ENCODE measurements around the gene IL36B. TPM values are rescaled to one million over a fixed set of nuclear protein-coding genes. Genes with fewer than 3 reads are reported as not detected.
A peak's percentile ranks its signal among the peaks of the same experiment; 100 is the strongest.

IL36B gene
- total RNA-seq, 1 donor from 2014 or later, result not detected

DNA sequence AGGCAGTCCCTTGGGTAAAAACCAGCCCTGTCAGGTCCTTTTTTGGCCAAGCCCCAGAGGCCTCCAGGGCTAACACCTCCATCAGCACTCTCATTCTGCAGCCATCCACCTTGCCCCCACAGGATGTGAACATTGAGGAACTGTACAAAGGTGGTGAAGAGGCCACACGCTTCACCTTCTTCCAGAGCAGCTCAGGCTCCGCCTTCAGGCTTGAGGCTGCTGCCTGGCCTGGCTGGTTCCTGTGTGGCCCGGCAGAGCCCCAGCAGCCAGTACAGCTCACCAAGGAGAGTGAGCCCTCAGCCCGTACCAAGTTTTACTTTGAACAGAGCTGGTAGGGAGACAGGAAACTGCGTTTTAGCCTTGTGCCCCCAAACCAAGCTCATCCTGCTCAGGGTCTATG, 22.4 kb upstream of the IL36B start:
- Mint-ChIP-seq H3K27me3 (ENCODE audit: unreplicated experiment) (peaks cover 58% of the 10 kb centered on the region), H3K9me3 (ENCODE audit: unreplicated experiment) (no peaks in the 10 kb centered on the region), H3K4me3 (ENCODE audit: unreplicated experiment) (no peak overlapping the region), H3K27ac (ENCODE audit: unreplicated experiment) (no peak overlapping the region), H3K4me1 (ENCODE audit: unreplicated experiment) (no peaks in the 10 kb centered on the region), H3K36me3 (ENCODE audit: unreplicated experiment) (no peaks in the 10 kb centered on the region)
- TF ChIP-seq, protein P1, sequence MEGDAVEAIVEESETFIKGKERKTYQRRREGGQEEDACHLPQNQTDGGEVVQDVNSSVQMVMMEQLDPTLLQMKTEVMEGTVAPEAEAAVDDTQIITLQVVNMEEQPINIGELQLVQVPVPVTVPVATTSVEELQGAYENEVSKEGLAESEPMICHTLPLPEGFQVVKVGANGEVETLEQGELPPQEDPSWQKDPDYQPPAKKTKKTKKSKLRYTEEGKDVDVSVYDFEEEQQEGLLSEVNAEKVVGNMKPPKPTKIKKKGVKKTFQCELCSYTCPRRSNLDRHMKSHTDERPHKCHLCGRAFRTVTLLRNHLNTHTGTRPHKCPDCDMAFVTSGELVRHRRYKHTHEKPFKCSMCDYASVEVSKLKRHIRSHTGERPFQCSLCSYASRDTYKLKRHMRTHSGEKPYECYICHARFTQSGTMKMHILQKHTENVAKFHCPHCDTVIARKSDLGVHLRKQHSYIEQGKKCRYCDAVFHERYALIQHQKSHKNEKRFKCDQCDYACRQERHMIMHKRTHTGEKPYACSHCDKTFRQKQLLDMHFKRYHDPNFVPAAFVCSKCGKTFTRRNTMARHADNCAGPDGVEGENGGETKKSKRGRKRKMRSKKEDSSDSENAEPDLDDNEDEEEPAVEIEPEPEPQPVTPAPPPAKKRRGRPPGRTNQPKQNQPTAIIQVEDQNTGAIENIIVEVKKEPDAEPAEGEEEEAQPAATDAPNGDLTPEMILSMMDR (IDR thresholded peaks at IDR 0.05), result no peak
- DNase-seq (ENCODE audit: extremely low spot score, unreplicated experiment), result no peak

DNA sequence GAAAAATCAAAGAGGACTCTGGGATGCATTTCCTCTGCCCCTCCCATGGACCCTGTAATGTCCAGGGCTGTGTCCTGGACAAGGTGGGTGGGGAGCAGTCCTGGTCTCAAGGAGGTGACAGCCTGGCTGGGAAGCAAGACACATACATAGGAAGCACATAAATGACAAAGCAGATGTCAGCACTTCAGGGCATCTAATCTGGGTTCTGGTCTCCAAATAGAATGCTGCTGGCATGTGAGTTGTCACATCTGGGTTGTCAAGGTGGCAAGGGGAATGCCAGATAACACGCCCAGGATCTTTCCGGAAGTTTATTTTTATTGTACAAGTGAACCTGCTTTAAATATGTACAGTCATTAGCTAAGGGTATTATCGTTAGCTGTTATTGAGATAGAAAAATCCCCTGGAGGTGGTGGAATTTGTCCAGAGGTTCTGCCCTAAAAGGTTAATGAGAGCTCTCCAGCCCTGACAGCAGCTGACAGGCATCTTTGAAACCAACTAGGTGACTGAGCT, 20.7 kb upstream of the IL36B start:
- TF ChIP-seq, protein P1 (IDR thresholded peaks at IDR 0.05), result no peak
- Mint-ChIP-seq H3K4me1 (ENCODE audit: unreplicated experiment) (no peaks in the 10 kb centered on the region), H3K4me3 (ENCODE audit: unreplicated experiment) (no peak overlapping the region), H3K9me3 (ENCODE audit: unreplicated experiment) (no peaks in the 10 kb centered on the region), H3K36me3 (ENCODE audit: unreplicated experiment) (no peaks in the 10 kb centered on the region), H3K27ac (ENCODE audit: unreplicated experiment) (no peak overlapping the region), H3K27me3 (ENCODE audit: unreplicated experiment) (peaks cover 61% of the 10 kb centered on the region)
- no peak for DNase-seq (ENCODE audit: extremely low spot score, unreplicated experiment)

DNA sequence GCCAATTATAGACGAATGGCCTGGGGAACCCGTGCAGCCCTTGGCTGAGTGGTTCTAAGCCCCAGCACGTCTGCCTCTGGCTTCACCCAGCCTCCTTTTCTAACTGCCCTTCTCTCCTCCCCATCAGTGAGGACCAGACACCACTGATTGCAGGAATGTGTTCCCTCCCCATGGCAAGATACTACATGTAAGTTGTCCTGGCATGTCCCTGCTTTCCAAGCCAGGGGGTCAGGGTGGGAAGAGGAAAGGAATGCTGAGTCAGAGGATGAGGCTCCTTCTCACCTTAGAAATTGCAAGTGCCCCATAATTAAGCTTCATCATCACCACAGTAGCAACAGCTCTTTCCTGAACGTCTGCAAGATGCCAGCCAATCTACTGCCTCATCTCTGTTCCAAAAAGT, 19.9 kb upstream of the IL36B start:
- H3K27ac Mint-ChIP-seq (ENCODE audit: unreplicated experiment), result no peak overlapping the region

DNA sequence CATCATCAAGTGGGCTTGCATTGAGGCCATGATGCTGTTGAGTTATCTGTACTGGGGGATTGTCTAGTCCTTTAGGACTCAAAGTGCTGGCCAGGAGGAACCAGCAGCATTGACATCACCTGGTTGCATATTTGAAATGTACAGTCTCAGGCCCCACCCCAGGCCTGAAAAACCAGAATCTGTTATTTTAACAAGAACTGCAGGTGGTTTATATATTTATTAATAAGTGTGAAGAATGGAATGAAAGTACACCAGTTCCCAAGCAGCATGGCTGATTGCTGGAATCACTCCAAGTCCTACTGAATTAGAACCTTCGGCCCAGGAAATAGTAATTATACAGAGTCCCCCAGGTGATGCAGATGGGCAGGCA, 17.9 kb upstream of the IL36B start:
- H3K4me1 Mint-ChIP-seq (ENCODE audit: unreplicated experiment), result no peaks in the 10 kb centered on the region
- no peak for DNase-seq (ENCODE audit: extremely low spot score, unreplicated experiment)
- H3K9me3 Mint-ChIP-seq (ENCODE audit: unreplicated experiment), result no peaks in the 10 kb centered on the region
- no peak overlapping the region for H3K4me3 Mint-ChIP-seq (ENCODE audit: unreplicated experiment)
- no peaks in the 10 kb centered on the region for H3K36me3 Mint-ChIP-seq (ENCODE audit: unreplicated experiment)
- H3K27me3 Mint-ChIP-seq (ENCODE audit: unreplicated experiment), result peaks cover 57% of the 10 kb centered on the region
- TF ChIP-seq, protein P1 (IDR thresholded peaks at IDR 0.05), result no peak
- H3K27ac Mint-ChIP-seq (ENCODE audit: unreplicated experiment), result no peak overlapping the region

More for the DNA sequence above, 19.9 kb upstream of the IL36B start:
- H3K27me3 Mint-ChIP-seq (ENCODE audit: unreplicated experiment), result peaks cover 63% of the 10 kb centered on the region
- TF ChIP-seq, protein P1 (IDR thresholded peaks at IDR 0.05), result no peak
- DNase-seq (ENCODE audit: extremely low spot score, unreplicated experiment), result no peak
- no peaks in the 10 kb centered on the region for H3K9me3 Mint-ChIP-seq (ENCODE audit: unreplicated experiment)
- H3K36me3 Mint-ChIP-seq (ENCODE audit: unreplicated experiment), result no peaks in the 10 kb centered on the region
- H3K4me1 Mint-ChIP-seq (ENCODE audit: unreplicated experiment), result no peaks in the 10 kb centered on the region
- no peak overlapping the region for H3K4me3 Mint-ChIP-seq (ENCODE audit: unreplicated experiment)

DNA sequence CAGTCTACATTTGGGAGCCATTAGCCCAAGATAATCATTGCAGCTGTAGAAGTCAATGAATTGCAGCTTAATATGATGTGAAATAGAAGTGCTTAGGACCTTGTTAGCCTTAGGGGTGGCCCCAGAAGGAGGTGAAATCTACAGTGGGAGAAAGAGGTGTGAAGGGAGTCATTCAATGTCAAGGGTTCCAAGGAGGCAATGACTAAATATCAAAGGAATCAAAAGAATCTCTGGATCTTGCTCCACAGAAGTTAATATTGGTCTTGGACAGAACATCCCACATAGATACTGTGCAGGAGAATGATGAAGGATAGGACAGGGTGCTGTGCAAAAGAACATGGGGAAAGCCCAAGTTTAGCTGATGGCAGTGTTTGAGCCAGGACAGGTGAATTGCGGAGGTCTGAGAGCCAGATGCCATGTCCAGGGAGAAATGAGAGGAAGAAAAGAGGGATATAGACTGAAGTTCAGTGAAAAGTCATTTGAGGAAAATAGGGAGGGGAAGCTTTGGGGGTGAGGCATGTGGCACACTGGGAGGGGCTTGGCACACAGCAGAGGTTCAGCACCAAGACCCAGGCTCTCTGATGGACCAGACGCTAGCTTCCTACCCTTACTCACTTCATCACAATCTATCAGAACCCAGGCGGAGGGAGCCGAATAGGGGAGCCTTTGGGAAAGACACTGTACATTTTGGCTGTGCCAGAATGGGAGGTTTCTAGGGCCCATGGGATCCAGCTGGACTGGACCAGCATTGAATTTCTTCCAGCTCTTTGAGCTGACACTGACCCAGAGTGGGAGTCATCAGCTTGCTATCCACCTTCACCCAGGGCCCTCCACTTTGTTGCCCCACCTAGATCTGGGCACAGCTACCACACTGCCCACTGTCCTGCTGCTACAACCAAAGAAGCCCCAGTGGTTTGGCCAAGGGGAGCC, 17.3 kb upstream of the IL36B start:
- no peaks in the 10 kb centered on the region for H3K4me1 Mint-ChIP-seq (ENCODE audit: unreplicated experiment)
- DNase-seq (ENCODE audit: extremely low spot score, unreplicated experiment), result peak; percentile 65
- no peaks in the 10 kb centered on the region for H3K36me3 Mint-ChIP-seq (ENCODE audit: unreplicated experiment)
- TF ChIP-seq, protein P1 (IDR thresholded peaks at IDR 0.05), result no peak
- H3K4me3 Mint-ChIP-seq (ENCODE audit: unreplicated experiment), result no peak overlapping the region
- peaks cover 3% of the 10 kb centered on the region for H3K9me3 Mint-ChIP-seq (ENCODE audit: unreplicated experiment)
- no peak overlapping the region for H3K27ac Mint-ChIP-seq (ENCODE audit: unreplicated experiment)
- H3K27me3 Mint-ChIP-seq (ENCODE audit: unreplicated experiment), result peaks cover 54% of the 10 kb centered on the region
